ENCODE results near the gene ZNF506.
"Not testable (repeated sequence)": the region's sequence is repeated elsewhere in the genome, so short reads cannot be mapped to it uniquely, and the experiment has no call there.

The ZNF506 gene

GRCh38 chr19:19749117-19749907 lies 72.2 kb downstream of the ZNF506 start:
- FAIRE-seq: no peak
- TF ChIP-seq TAF1 (IDR thresholded peaks at IDR 0.05; ENCODE audit: borderline replicate concordance, low read depth, low read length): no peak
- no peak for TF ChIP-seq POLR2A (IDR thresholded peaks at IDR 0.05; ENCODE audit: low read depth, low read length)
- no peak for TF ChIP-seq POLR2AphosphoS5 (IDR thresholded peaks at IDR 0.05; ENCODE audit: low read depth, low read length)
- peak; percentile 11 for DNase-seq (ENCODE audit: insufficient read length)

GRCh38 chr19:19748249-19748938 lies 73.2 kb downstream of the ZNF506 start:
- DNase-seq (ENCODE audit: insufficient read length): peak; percentile 12
- TF ChIP-seq POLR2AphosphoS5 (IDR thresholded peaks at IDR 0.05; ENCODE audit: low read depth, low read length): no peak
- no peak for TF ChIP-seq TAF1 (IDR thresholded peaks at IDR 0.05; ENCODE audit: borderline replicate concordance, low read depth, low read length)
- no peak for TF ChIP-seq POLR2A (IDR thresholded peaks at IDR 0.05; ENCODE audit: low read depth, low read length)
- no peak for FAIRE-seq

- TF ChIP-seq TAF1 (IDR thresholded peaks at IDR 0.05; ENCODE audit: borderline replicate concordance, low read depth, low read length): no peak
- TF ChIP-seq POLR2A (IDR thresholded peaks at IDR 0.05; ENCODE audit: low read depth, low read length): no peak
- no peak for TF ChIP-seq POLR2AphosphoS5 (IDR thresholded peaks at IDR 0.05; ENCODE audit: low read depth, low read length)
- DNase-seq (ENCODE audit: insufficient read length) (peak; percentile 7), FAIRE-seq (no peak)
These were observed 74.0 kb downstream of the ZNF506 start for GRCh38 chr19:19747357-19748220.

GRCh38 chr19:19746286-19747213 lies 75.0 kb downstream of the ZNF506 start:
- peak; percentile 14 for DNase-seq (ENCODE audit: insufficient read length)
- FAIRE-seq: no peak
- TF ChIP-seq TAF1 (IDR thresholded peaks at IDR 0.05; ENCODE audit: borderline replicate concordance, low read depth, low read length): no peak
- TF ChIP-seq POLR2AphosphoS5 (IDR thresholded peaks at IDR 0.05; ENCODE audit: low read depth, low read length): no peak
- no peak for TF ChIP-seq POLR2A (IDR thresholded peaks at IDR 0.05; ENCODE audit: low read depth, low read length)

GRCh38 chr19:19745496-19746285 lies 75.9 kb downstream of the ZNF506 start:
- TF ChIP-seq TAF1 (IDR thresholded peaks at IDR 0.05; ENCODE audit: borderline replicate concordance, low read depth, low read length): no peak
- TF ChIP-seq POLR2AphosphoS5 (IDR thresholded peaks at IDR 0.05; ENCODE audit: low read depth, low read length): no peak
- no peak for TF ChIP-seq POLR2A (IDR thresholded peaks at IDR 0.05; ENCODE audit: low read depth, low read length)

GRCh38 chr19:19744641-19745040 lies 76.9 kb downstream of the ZNF506 start:
- no peak for TF ChIP-seq TAF1 (IDR thresholded peaks at IDR 0.05; ENCODE audit: borderline replicate concordance, low read depth, low read length)
- TF ChIP-seq POLR2A (IDR thresholded peaks at IDR 0.05; ENCODE audit: low read depth, low read length): no peak
- no peak for TF ChIP-seq POLR2AphosphoS5 (IDR thresholded peaks at IDR 0.05; ENCODE audit: low read depth, low read length)
- DNase-seq (ENCODE audit: insufficient read length): peak; percentile 10
- no peak for FAIRE-seq

More at GRCh38 chr19:19745496-19746285, 75.9 kb downstream of the ZNF506 start:
- DNase-seq (ENCODE audit: insufficient read length) (peak; percentile 15), FAIRE-seq (no peak)

- FAIRE-seq; DNase-seq (ENCODE audit: insufficient read length): not testable (repeated sequence)
These were observed 77.6 kb downstream of the ZNF506 start for GRCh38 chr19:19743921-19744320.

- FAIRE-seq (no peak), DNase-seq (ENCODE audit: insufficient read length) (no peak)
- TF ChIP-seq POLR2AphosphoS5 (IDR thresholded peaks at IDR 0.05; ENCODE audit: low read depth, low read length) (no peak), TAF1 (IDR thresholded peaks at IDR 0.05; ENCODE audit: borderline replicate concordance, low read depth, low read length) (no peak), POLR2A (IDR thresholded peaks at IDR 0.05; ENCODE audit: low read depth, low read length) (no peak)
These were observed 78.4 kb downstream of the ZNF506 start for GRCh38 chr19:19743176-19743575.

GRCh38 chr19:19742773-19743172 lies 78.8 kb downstream of the ZNF506 start:
- DNase-seq (ENCODE audit: insufficient read length) (no peak), FAIRE-seq (no peak)
- TF ChIP-seq POLR2A (IDR thresholded peaks at IDR 0.05; ENCODE audit: low read depth, low read length): no peak
- no peak for TF ChIP-seq POLR2AphosphoS5 (IDR thresholded peaks at IDR 0.05; ENCODE audit: low read depth, low read length)
- TF ChIP-seq TAF1 (IDR thresholded peaks at IDR 0.05; ENCODE audit: borderline replicate concordance, low read depth, low read length): no peak
